Activated B cell treated with CpG ODN at 0.5 μM for 24 hours (primary cell): ENCODE data around the gene MS4A18. TPM values are rescaled to one million over a fixed set of nuclear protein-coding genes. Genes with fewer than 3 reads are reported as not detected.
"Not testable (repeated sequence)": the region's sequence is repeated elsewhere in the genome, so short reads cannot be mapped to it uniquely, and the experiment has no call there.

Source experiments
- ATAC-seq: fragments of 200-7000 bp; cut with Tn5 transposase; one replicate; pipeline ENCODE4 v1.10.0; 2021; ENCODE audit warnings: low read depth, mild to moderate bottlenecking, moderate library complexity
- CTCF ChIA-PET: fragments of 350-600 bp; sonication (Branson Sonifier 250); formaldehyde crosslinking; loops from one replicate; lab custom pipeline; 2021; ENCODE audit warnings: antibody characterized with exemption; lab: Charles Lee
- POLR2A ChIA-PET: fragments of 350-600 bp; sonication (Branson Sonifier 250); formaldehyde crosslinking; loops from one replicate; lab custom pipeline; 2021; ENCODE audit warnings: antibody characterized with exemption; lab: Charles Lee
- DNase-seq: peaks from one replicate; pipeline ENCODE4 v3.0.0; 2022
- H3K27ac Mint-ChIP-seq: one replicate; pipeline ENCODE4 v1.8.0; 2020; ENCODE audit warnings: mixed read lengths
- H3K27me3 Mint-ChIP-seq: one replicate; pipeline ENCODE4 v1.8.0; 2021; ENCODE audit warnings: mixed read lengths
- H3K36me3 Mint-ChIP-seq: one replicate; pipeline ENCODE4 v1.8.0; 2021; ENCODE audit warnings: low read depth, mixed read lengths
- H3K4me1 Mint-ChIP-seq: one replicate; pipeline ENCODE4 v1.8.0; 2021; ENCODE audit warnings: mixed read lengths
- H3K4me3 Mint-ChIP-seq: one replicate; pipeline ENCODE4 v1.8.0; 2020; ENCODE audit warnings: mild to moderate bottlenecking, mixed read lengths
- H3K9me3 Mint-ChIP-seq: one replicate; pipeline ENCODE4 v1.8.0; 2020; ENCODE audit warnings: mixed read lengths
- intact Hi-C: fragments of 100-400 bp; cut with micrococcal nuclease; formaldehyde crosslinking; loops from one replicate; pipeline ENCODE4 v1.15.1; 2024
- total RNA-seq: library from RNA; stranded (reverse); gene quantifications from 2 replicates; pipeline ENCODE4 v1.2.3, GENCODE V29; 2022
- TF ChIP-seq, protein P1 (sequence below): fragments of 200-600 bp; IDR thresholded peaks from one replicate; pipeline ENCODE4 v1.8.0; 2022; ENCODE audit warnings: antibody characterized with exemption, mild to moderate bottlenecking

MS4A18 gene
- total RNA-seq, 1 donor from 2014 or later: not detected

- Mint-ChIP-seq H3K27ac (no peak overlapping the region), H3K36me3 (no peaks in the 10 kb centered on the region), H3K4me1 (no peaks in the 10 kb centered on the region), H3K4me3 (no peak overlapping the region), H3K9me3 (no peaks in the 10 kb centered on the region), H3K27me3 (peaks cover 19% of the 10 kb centered on the region)
- ATAC-seq: no peak
- ChIA-PET CTCF (interaction anchor here (1.4 kb wide), 1 partner anchor 9 kb away, joined by 5 read pairs; no protein-coding TSS in a partner anchor), POLR2A (no interaction called here)
- intact Hi-C loops: loop anchor here (10.0 kb wide), 1 partner anchor 49 kb away; no protein-coding TSS in a partner anchor
- DNase-seq: no peak
- TF ChIP-seq, protein P1, sequence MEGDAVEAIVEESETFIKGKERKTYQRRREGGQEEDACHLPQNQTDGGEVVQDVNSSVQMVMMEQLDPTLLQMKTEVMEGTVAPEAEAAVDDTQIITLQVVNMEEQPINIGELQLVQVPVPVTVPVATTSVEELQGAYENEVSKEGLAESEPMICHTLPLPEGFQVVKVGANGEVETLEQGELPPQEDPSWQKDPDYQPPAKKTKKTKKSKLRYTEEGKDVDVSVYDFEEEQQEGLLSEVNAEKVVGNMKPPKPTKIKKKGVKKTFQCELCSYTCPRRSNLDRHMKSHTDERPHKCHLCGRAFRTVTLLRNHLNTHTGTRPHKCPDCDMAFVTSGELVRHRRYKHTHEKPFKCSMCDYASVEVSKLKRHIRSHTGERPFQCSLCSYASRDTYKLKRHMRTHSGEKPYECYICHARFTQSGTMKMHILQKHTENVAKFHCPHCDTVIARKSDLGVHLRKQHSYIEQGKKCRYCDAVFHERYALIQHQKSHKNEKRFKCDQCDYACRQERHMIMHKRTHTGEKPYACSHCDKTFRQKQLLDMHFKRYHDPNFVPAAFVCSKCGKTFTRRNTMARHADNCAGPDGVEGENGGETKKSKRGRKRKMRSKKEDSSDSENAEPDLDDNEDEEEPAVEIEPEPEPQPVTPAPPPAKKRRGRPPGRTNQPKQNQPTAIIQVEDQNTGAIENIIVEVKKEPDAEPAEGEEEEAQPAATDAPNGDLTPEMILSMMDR: no peak
These were observed 28.8 kb downstream of the MS4A18 start for GRCh38 chr11:60753309-60753708.

DNA sequence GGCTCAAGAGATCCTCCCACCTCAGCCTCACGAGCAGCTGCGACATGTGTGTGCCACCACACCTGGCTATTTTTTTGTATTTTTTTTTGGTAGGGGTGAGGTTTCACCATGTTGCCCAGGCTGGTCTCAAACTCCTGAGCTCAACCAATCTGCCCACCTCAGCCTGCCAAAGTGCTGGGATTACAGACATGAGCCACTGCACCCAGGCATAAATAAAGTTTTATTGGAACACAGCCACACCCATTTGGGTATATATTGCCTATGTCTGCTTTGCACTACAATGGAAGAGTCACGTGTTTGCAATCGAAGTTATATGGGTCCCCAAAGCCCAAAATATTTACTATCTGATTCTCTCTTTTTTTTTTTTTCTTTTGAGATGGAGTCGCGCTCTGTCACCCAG is 30.4 kb downstream of the MS4A18 start:
- Mint-ChIP-seq H3K27me3 (peaks cover 25% of the 10 kb centered on the region), H3K9me3 (no peaks in the 10 kb centered on the region), H3K4me1 (peaks cover 11% of the 10 kb centered on the region), H3K27ac (no peak overlapping the region), H3K36me3 (no peaks in the 10 kb centered on the region), H3K4me3 (no peak overlapping the region)
- intact Hi-C loops: loop anchor here (10.0 kb wide), 1 partner anchor 50 kb away; no protein-coding TSS in a partner anchor
- TF ChIP-seq, protein P1: no peak
- POLR2A ChIA-PET: no interaction called here
- CTCF ChIA-PET: no interaction called here
- DNase-seq (no peak), ATAC-seq (no peak)

DNA sequence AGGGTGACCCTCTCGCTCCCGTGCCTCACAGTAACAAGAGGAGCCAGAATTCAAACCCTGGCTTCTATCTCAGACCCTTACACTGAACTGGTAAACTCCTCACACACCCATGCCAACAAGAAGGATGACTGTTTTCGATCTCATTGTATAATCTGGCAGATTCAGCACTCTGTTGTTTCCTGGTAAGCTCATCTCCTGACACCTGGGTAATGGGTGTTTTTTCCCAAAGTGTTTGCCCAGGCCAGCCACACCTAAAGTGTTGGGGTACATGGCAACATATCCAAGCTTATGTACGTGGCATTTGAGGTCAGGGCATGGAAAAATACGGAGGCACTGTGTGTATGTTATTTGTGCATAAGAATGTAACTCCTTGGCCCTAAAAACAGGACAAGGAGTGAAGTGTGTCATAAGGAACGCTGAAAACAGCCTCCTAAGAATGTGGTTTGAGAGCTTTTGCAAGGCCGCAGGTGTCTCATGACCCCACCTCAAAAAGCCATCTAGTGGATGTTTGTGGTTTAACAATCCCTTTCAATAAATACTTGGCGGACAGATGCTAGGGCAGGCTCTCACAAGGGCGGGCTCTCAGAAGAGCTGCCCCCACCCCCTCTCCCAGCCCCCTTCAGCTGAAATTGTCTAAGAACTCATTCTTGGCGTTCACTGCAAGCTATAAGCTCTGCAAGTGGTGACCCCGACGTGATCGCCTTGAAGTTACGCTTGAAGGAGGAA is 31.9 kb downstream of the MS4A18 start, which contains the start of gene MS4A15:
MS4A15 (plus strand) TSS at position 561 of the 726 bp plus-strand sequence. CDS start 6,867 bp downstream, outside the sequence.
- ATAC-seq (peak; percentile 50), DNase-seq (no peak)
- peaks cover 29% of the 10 kb centered on the region for H3K27me3 Mint-ChIP-seq
- H3K36me3 Mint-ChIP-seq: no peaks in the 10 kb centered on the region
- TF ChIP-seq, protein P1: no peak
- POLR2A ChIA-PET: no interaction called here
- H3K4me3 Mint-ChIP-seq: no peak within 1 kb of the TSS
- H3K27ac Mint-ChIP-seq: no peak within 1 kb of the TSS
- intact Hi-C loops: loop anchor here (2.0 to 10.0 kb wide), 2 partner anchors 52 to 492 kb away; no protein-coding TSS in a partner anchor
- no peaks in the 10 kb centered on the region for H3K9me3 Mint-ChIP-seq
- peaks cover 18% of the 10 kb centered on the region for H3K4me1 Mint-ChIP-seq
- CTCF ChIA-PET: interaction anchor here (1.3 to 1.7 kb wide), 3 partner anchors 20 to 408 kb away, joined by 5 to 12 read pairs (median 6); no protein-coding TSS in a partner anchor

DNA sequence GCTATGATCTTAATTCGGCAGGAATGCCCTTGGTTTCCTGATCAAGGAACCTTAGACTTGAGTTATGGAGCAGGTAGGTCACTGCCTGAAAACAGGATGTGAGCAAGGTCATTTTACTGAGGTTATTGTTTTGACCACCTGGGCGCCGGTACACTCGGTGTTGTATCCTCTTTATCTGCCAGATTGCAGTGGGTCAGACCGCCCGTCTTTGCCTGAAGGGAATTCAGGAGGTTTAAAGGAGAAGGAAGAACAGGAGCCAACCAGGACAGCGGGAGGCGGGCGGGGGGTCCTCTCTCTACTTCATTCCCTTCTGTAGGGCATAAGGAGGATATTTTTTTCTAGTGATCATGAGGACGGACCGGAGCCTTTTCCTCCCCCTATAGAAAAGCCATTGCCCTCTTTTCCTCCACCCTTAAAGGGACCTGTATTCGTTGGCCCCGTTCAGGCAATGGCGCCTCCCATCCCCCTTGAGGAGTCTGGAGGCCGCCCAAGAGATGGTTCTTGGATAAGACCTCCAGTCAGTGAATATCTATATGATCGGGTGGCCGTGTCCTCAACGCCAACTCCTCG is 32.8 kb downstream of the MS4A18 start:
- TF ChIP-seq, protein P1: no peak
- Mint-ChIP-seq H3K27me3 (peaks cover 23% of the 10 kb centered on the region), H3K4me3 (no peak overlapping the region), H3K36me3 (no peaks in the 10 kb centered on the region), H3K9me3 (no peaks in the 10 kb centered on the region), H3K4me1 (peaks cover 25% of the 10 kb centered on the region), H3K27ac (no peak overlapping the region)
- ChIA-PET POLR2A (no interaction called here), CTCF (interaction anchor here (1.3 to 1.7 kb wide), 4 partner anchors 18 to 409 kb away, joined by 5 to 12 read pairs (median 6); no protein-coding TSS in a partner anchor)
- intact Hi-C loops: loop anchor here (2.0 to 10.0 kb wide), 2 partner anchors 53 to 493 kb away; no protein-coding TSS in a partner anchor
- DNase-seq (no peak), ATAC-seq (no peak)

GRCh38 chr11:60758671-60759070 is 34.2 kb downstream of the MS4A18 start:
- H3K4me3 Mint-ChIP-seq, ATAC-seq, POLR2A ChIA-PET, H3K9me3 Mint-ChIP-seq, H3K27ac Mint-ChIP-seq, H3K36me3 Mint-ChIP-seq, DNase-seq: not testable (repeated sequence)
- H3K4me1 Mint-ChIP-seq: peaks cover 39% of the 10 kb centered on the region
- peaks cover 15% of the 10 kb centered on the region for H3K27me3 Mint-ChIP-seq
- intact Hi-C loops: loop anchor here (10.0 kb wide), 1 partner anchor 54 kb away; no protein-coding TSS in a partner anchor
- CTCF ChIA-PET: interaction anchor here (1.4 kb wide), 1 partner anchor 17 kb away, joined by 6 read pairs; no protein-coding TSS in a partner anchor

- ATAC-seq, H3K4me3 Mint-ChIP-seq, DNase-seq, H3K27ac Mint-ChIP-seq, POLR2A ChIA-PET, H3K9me3 Mint-ChIP-seq, H3K36me3 Mint-ChIP-seq: not testable (repeated sequence)
- intact Hi-C loops: loop anchor here (5.0 to 10.0 kb wide), 5 partner anchors 55 to 1142 kb away; partner anchors contain the start of genes OSBP and SLC15A3
- Mint-ChIP-seq H3K4me1 (peaks cover 49% of the 10 kb centered on the region), H3K27me3 (peaks cover 15% of the 10 kb centered on the region)
- CTCF ChIA-PET: interaction anchor here (7.3 kb wide), 1 partner anchor 17 kb away, joined by 86 read pairs; no protein-coding TSS in a partner anchor
These were observed 35.1 kb downstream of the MS4A18 start for GRCh38 chr11:60759438-60760225.
